Epithelial cell of proximal tubule (primary cell): Measurements from ENCODE around the gene DTD1. TPM values are rescaled to one million over a fixed set of nuclear protein-coding genes. Genes with fewer than 3 reads are reported as not detected.

ENCODE experiments used
- DNase-seq: peaks from one replicate; pipeline ENCODE4 v3.0.0-alpha.2; 2011; ENCODE audit warnings: low read depth
- H3K4me3 ChIP-seq: 2 replicates; pipeline ENCODE4 v1.5.1; 2011; ENCODE audit warnings: low read depth, mild to moderate bottlenecking, low read length
- total RNA-seq: library from RNA; depleted of rRNA; stranded (reverse); fragments of >200 nt; gene quantifications from 2 replicates; pipeline ENCODE4 v1.2.3, GENCODE V29; 2015
- TF ChIP-seq, protein P1 (sequence below): conservative IDR thresholded peaks from 2 replicates; pipeline ENCODE4 v1.5.1; 2012; ENCODE audit warnings: low read depth, mild to moderate bottlenecking, low read length

The DTD1 gene
- total RNA-seq, 1 donor from 2014 or later: 90.3 TPM

DNA sequence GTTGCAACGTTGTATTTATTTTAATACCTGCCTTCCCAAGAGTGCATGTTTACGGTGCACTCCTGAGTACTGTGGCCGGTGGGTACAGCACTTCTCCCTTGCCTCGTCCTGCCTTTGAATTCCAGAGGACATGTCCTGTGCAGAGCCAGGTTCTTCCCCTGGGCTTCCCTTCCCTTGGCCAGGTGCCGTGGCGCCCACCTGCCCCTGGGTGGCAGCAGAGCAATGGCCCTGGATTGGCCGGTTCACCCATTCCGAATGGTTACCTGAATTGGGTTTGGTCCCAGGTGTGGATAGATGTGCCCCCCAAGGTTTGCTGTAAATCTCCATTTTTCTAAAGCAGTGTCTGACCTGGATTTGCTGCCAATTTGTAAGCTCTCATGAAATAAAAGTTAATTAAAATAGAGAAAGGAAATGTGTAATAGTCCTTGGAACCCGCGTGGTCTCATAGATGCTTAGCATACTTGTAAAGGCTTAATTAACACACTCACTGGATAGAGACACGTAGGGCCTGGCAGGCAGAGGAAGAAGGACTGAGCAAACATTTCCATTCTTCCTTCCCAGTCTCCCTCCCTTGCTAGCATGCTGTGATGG, 40.6 kb downstream of the DTD1 start:
- TF ChIP-seq, protein P1, sequence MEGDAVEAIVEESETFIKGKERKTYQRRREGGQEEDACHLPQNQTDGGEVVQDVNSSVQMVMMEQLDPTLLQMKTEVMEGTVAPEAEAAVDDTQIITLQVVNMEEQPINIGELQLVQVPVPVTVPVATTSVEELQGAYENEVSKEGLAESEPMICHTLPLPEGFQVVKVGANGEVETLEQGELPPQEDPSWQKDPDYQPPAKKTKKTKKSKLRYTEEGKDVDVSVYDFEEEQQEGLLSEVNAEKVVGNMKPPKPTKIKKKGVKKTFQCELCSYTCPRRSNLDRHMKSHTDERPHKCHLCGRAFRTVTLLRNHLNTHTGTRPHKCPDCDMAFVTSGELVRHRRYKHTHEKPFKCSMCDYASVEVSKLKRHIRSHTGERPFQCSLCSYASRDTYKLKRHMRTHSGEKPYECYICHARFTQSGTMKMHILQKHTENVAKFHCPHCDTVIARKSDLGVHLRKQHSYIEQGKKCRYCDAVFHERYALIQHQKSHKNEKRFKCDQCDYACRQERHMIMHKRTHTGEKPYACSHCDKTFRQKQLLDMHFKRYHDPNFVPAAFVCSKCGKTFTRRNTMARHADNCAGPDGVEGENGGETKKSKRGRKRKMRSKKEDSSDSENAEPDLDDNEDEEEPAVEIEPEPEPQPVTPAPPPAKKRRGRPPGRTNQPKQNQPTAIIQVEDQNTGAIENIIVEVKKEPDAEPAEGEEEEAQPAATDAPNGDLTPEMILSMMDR: peak; percentile 85
- H3K4me3 ChIP-seq: no peak overlapping the region
- no peak for DNase-seq

DNA sequence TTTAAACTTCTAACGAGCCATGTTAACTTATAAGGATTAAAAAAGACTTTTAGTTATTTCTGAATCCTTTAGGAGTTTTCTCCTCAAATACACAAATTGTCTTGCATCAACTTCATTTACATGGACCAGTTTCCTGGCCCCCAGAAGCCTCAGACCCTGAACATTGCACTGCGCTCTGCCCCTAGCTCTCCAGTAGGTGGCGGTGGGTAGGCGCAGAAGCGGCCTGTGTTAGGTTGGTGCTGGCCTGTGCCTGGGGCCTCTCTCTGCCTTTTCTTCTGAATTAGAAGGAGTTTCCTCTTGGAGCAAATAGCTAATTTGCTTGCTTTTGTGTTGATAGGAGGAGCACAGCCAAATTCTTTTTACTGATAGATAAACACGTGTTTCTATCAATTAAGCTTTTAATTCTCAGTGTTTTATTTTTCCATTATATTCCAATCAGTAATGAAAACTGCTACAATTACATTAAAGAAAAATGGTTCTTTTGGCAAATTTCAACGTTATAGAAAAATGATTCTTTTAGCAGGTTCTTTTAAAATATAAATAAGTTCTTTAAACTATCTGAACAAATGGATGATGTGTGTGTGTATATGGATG, 44.4 kb downstream of the DTD1 start:
- TF ChIP-seq, protein P1: peak; percentile 98
- DNase-seq: no peak
- H3K4me3 ChIP-seq: no peak overlapping the region

DNA sequence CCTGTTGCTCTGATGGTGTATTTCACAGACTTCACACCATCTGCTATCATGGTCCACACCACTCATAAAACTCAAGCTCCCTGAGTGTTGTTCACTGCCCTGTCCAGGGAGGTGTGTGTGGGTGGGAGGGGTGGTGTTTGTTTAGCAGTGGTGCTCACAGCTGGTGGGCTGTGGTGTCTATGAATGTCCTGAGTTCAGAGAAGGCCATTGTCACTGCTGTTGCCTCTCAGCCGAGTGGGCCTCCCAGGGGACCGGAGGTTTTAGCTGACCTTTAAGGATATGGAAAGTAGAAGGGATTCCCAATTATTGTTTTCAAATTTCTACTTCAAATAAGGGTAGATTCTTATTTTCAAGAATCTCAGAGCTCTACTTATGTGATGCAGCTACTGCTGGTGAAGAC, 45.6 kb downstream of the DTD1 start:
- no peak for DNase-seq
- H3K4me3 ChIP-seq: no peak overlapping the region
- TF ChIP-seq, protein P1: no peak

DNA sequence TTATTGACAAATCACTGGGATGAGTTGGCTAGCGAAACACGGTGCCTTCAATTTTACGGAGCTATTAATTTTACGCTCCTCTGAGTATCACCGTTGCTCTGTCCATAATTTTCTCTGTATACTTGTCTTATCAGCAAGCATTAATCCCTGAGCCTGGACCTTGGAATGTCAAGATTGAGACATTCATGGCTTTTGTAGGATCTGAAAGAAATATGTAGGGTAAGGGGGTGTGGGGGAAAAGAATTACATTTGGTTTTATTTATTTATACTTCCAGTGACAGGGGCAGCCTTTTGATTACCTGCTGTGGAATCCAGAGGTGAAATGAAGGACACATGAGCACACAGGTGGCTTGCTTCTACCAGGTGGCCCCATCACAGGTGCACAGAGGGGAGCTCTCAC, 46.6 kb downstream of the DTD1 start:
- H3K4me3 ChIP-seq: no peak overlapping the region
- TF ChIP-seq, protein P1: no peak
- no peak for DNase-seq

DNA sequence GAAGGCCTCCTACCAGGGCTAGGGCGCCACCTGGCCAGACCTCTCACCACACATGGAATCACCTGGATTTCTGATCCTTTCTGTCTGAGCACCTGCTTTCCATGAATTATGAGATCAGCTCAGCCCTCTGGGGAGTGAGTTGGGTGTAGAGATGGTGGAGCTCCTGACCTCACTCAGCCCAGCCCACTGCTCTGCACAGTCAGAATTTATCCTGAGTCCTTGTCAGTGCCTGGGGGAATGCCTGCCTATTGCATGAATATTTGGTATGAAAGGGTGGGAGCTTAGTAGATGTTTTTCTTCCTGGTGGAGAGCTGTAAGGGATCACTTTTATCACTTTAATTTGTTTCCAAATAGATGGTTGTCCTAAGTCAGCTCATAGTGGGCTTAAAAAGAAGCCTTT, 47.5 kb downstream of the DTD1 start:
- TF ChIP-seq, protein P1: no peak
- no peak for DNase-seq
- no peak overlapping the region for H3K4me3 ChIP-seq

DNA sequence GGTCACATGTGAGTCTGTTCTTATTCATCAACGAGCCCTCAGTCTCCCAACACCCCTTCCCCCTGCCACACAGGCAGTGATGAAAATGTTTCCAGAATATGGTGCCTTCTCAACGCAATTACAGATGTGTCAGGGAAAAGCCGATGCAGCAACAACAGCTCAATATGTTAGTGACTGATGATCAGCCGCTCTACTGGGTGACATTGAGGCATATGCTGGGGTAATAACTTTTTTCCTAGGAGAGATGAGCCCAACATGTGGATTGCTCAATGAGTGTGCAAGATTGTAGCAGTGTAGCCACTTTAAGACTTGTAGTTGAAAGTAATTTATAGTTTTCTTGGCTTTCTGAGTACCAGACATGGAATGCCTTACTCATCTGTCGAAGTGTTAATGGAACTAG, 49.4 kb downstream of the DTD1 start:
- no peak for DNase-seq
- TF ChIP-seq, protein P1: no peak
- no peak overlapping the region for H3K4me3 ChIP-seq

DNA sequence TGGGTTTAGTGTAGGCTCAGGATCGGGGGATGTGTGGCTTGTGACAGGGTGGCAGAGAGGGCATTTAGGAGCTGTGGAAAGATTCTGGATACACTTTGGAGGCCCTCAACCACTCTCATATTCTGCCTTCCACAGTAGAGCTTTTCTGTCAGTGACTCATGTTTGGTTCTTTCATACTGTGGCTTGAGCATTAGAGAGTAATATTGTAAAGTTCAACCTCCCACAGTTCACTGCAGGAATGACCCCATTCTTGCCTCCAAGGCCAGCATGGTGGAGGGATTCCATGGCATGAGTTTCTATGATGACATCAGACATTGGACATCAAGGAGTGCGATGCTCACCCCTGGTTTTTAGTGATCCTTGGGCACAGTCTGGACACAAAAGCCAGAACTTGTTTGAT, 50.9 kb downstream of the DTD1 start:
- no peak overlapping the region for H3K4me3 ChIP-seq
- TF ChIP-seq, protein P1: no peak
- no peak for DNase-seq
